Measurements from ENCODE around the gene ARF5.

The ARF5 gene

DNA sequence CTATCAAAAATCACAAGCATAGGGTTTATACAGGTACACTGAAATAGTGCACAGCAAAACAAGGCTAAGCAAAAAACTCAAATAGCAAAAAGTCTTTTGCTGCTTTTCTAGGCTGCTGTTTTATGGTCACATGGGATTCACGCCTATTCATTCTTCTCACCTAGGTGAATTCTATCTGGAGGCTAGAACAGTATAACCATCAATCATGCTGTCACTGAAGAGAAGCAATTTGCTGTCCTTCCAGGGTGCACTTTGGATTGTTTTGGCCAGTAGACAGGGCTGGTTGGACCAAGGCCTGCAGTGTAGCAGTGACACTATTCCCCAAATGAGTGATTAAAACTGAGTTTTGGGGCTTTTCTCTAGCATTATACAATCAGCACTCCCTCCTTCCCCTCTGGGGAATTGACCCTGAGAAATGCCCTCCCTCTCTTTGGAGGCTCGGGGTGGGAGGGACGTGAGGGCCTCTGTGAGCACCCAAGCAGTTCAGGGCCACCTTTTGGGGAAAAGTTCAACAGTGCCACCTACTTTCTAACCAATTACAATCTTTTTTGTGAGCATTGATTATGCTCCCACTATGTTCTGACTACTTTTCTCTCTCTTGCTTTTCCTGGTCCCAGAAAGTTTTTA lies 47.6 kb downstream of the ARF5 start:
- no peak for DNase-seq

DNA sequence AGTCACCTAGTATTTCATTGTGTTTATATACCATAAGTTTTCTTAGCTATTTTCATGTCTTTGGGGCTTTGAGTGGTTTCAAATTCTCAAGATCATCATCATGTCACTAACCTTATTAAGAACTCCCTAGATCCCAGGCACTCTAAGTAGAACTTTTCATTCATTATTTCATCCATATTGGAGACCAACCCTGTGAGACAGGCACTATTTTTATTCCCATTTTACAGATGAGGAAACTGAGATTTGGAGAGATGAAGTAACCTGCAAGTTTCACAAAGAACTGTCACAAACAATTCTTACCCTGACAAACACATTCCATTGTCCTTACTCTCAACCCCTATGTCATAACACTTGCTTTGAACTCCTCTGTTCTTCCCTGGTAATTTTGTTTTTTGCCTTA lies 50.0 kb downstream of the ARF5 start:
- DNase-seq: no peak
